ENCODE data around the gene LDLRAD4.

DNA sequence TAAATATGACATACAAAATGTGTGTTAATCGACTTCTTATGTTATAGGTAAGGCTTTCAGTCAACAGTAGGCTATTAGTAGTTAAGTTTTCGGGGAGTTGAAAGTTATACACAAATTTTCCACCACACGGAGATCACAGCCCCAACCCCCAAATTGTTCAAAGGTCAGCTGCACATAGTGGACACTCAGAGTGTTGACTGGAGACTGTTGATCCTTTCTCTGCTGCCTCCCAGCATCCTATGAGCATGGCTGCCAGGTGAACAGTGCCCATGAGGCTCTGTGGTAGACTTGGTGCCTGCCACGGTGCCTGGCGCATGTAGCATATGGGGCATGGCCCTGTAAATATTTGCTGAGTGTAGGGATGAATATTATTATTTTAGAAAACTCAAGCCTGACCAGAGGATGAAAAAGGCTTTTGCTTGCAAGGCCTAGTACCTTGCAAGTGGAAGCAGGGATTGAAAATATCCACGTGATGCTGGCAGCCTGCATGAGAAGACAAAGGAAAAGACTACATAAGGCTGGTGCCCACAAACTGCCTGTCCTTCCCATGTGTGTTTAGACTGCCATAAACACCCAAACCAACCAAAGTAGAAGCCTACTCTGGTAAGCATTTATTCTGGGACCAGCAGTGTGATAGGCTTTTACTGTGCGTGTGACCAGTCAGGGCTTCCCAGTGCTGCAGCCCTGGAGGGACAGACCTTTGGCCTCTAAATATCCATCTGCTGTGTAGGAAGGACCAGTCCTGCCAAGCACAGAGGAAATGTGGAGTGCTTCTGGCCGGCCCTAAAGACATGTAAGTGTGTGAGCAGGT is 226.1 kb downstream of the LDLRAD4 start:
- TF ChIP-seq, protein P1, sequence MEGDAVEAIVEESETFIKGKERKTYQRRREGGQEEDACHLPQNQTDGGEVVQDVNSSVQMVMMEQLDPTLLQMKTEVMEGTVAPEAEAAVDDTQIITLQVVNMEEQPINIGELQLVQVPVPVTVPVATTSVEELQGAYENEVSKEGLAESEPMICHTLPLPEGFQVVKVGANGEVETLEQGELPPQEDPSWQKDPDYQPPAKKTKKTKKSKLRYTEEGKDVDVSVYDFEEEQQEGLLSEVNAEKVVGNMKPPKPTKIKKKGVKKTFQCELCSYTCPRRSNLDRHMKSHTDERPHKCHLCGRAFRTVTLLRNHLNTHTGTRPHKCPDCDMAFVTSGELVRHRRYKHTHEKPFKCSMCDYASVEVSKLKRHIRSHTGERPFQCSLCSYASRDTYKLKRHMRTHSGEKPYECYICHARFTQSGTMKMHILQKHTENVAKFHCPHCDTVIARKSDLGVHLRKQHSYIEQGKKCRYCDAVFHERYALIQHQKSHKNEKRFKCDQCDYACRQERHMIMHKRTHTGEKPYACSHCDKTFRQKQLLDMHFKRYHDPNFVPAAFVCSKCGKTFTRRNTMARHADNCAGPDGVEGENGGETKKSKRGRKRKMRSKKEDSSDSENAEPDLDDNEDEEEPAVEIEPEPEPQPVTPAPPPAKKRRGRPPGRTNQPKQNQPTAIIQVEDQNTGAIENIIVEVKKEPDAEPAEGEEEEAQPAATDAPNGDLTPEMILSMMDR (IDR thresholded peaks at IDR 0.05; ENCODE audit: insufficient read depth, low read length) = no peak
- no peak for TF ChIP-seq POLR2AphosphoS5 (IDR thresholded peaks at IDR 0.05; ENCODE audit: low read depth)
- no peak for TF ChIP-seq REST (IDR thresholded peaks at IDR 0.05; ENCODE audit: insufficient replicate concordance, low read depth)
- TF ChIP-seq SPI1 (IDR thresholded peaks at IDR 0.05; ENCODE audit: borderline replicate concordance, low read depth) = no peak

Measured in HL-60 (cell line).